GM18526 (cell line): Measurements from ENCODE around the gene RAVER2.

ENCODE experiments used
- POLR2A ChIP-seq: IDR thresholded peaks from 3 replicates; pipeline ENCODE4 v1.6.1; 2011; ENCODE audit not compliant: insufficient read length; ENCODE audit errors: extremely low read depth

Gene RAVER2

DNA sequence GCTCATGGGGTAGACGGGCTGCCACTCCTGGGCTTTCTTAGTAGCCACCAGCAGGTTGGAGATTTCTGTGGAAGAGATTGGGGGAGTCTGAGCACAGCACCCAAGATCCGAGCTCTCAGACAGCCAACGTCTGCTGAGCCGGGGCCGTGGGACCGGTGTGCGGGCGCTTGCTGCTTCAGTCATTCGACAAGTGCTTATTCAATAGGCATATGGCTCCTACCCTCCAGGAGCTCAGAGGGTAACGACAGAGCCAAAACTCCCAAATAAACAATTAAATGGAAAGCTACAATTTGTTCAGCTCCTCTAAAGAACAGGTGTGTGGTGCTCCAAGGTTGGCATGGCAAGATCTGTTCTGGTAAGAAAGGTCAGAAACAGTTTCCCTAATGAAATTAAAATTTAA, 106.0 kb downstream of the RAVER2 start:
- no peak for TF ChIP-seq POLR2A

- no peak for TF ChIP-seq POLR2A
Observed at GRCh38 chr1:64851664-64852063, 106.8 kb downstream of the RAVER2 start.

- TF ChIP-seq POLR2A: no peak
Observed at GRCh38 chr1:64854674-64855073, 109.8 kb downstream of the RAVER2 start.

GRCh38 chr1:64855557-64855956, 110.7 kb downstream of the RAVER2 start:
- no peak for TF ChIP-seq POLR2A

DNA sequence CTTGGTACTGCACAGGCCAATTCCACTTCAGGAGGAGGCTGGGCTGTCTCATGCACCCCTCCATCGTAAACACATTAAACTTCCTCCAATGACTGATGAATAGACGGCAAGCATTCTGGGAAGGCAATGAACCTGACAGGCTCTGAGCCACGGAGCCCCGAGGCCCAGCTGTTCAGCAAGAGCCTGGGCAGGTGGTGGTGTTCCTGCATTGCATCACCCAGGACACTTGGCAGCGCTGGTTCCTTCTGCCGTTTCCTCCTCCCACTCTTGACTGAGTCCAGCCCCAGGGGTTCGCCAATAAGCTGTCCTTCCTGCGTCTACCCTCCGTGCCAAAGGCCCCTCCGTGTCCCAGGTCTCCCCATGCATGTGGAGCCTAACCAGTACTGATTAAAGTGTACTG, 111.7 kb downstream of the RAVER2 start:
- TF ChIP-seq POLR2A: no peak

GRCh38 chr1:64857347-64857746, 112.5 kb downstream of the RAVER2 start:
- TF ChIP-seq POLR2A: no peak

DNA sequence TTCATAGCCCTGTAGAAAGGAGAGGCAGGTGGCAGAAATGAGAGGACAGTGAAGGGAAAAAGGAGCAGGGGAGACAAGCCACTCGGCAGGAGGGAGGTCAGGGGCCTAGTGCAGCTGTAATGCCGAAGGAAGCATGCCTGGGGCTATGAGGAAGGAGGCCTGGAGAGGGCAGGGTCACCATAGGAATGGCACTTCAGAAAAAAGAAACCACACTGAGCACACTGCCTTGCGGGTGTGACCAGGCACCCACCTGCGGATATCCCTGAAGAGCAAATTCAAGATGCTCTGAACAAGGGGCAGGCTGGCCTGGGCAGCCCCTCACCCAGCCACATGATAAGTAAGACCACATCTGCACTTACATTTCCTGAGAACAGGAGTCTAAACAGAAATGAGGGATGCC, 116.7 kb downstream of the RAVER2 start:
- TF ChIP-seq POLR2A: no peak

- no peak for TF ChIP-seq POLR2A
Observed at GRCh38 chr1:64864018-64864940, 119.4 kb downstream of the RAVER2 start.

DNA sequence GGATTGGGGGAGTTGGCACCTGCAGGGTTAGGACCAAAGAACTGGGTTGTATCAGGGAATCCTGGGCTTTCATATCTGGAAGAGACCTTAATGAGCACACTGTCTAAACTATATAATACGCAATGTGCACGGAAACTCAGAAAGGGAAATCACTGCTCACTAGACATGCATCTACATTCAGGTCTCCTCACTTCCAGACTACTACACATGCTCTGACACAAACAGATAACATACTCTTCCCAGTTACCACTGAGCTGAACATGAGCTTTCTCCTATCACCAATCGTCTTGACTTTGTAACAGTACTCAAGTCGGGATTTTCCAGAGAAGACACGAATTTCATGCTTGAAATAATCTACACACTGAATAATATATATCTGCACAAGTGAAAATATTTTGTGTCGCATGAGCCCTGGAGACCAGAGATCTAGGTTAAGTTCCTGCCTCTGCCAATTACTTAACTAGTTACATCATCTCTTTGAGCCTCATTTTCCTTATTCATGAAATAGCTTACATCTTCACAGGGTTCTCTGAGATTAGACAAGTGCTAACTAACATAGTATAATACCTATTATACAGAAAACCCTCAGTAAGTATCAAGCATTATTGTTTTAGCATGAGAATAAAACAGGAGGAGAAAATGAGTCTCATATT, 120.4 kb downstream of the RAVER2 start:
- no peak for TF ChIP-seq POLR2A

DNA sequence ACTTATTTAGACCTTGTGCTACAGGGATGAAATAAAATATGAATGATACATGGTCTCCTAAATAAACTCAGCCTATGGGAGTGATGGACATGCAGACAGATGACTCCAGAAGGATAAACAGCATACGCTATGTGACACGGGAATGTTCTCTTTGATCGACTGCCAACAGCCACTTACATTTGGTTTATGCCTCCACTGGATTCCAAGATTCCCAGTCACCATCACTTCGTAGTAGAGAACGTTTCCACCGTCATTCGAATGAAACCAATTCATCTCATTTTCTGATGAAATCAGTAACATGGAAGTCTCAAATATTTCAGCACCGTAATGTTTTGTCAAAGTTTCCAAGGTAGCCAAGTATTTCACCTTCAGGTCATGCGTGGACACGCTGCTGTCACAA, 121.8 kb downstream of the RAVER2 start:
- no peak for TF ChIP-seq POLR2A

- no peak for TF ChIP-seq POLR2A
Observed at GRCh38 chr1:64867266-64867665, 122.4 kb downstream of the RAVER2 start.

DNA sequence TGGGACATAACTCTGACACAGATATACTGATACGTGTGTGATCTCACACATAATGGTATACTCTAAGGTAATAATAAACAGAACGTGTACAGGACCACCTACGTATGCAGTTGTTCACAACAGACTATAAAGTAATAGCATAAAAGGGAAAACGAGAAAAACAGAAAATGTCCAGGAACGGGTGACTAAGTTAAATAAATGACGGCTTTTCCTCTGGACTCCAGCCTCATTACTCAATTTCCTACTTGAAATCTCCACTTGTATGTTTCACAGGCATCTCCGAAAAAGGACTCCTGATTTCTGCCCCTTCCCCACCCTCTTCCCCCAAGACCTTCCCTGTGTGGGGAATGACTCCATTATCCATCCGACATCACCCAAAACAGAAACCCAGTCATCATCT, 126.4 kb downstream of the RAVER2 start:
- TF ChIP-seq POLR2A: no peak

- no peak for TF ChIP-seq POLR2A
Observed at GRCh38 chr1:64872067-64872466, 127.2 kb downstream of the RAVER2 start.

GRCh38 chr1:64873576-64873975, 128.7 kb downstream of the RAVER2 start:
- TF ChIP-seq POLR2A: no peak

GRCh38 chr1:64874666-64875065, 129.8 kb downstream of the RAVER2 start:
- no peak for TF ChIP-seq POLR2A

DNA sequence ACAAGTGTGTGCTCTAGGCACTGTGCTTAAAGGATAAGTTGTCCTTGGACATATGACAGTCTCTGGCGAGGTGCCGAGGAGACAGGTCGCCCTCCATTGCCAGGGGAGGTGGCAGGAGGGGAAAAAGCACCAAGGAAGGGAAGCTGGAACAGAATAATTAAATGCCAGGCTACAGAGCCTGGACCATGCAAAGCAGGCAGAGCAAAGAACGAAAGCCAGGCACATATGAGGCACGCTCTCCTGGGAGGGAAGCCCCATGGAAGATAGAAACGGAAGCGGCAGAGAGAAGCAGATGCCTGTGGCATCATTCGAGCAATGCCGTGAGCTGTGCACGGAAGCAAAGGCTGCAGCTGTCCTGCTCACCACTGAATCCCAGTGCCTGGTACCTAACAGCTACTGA, 130.2 kb downstream of the RAVER2 start:
- no peak for TF ChIP-seq POLR2A

DNA sequence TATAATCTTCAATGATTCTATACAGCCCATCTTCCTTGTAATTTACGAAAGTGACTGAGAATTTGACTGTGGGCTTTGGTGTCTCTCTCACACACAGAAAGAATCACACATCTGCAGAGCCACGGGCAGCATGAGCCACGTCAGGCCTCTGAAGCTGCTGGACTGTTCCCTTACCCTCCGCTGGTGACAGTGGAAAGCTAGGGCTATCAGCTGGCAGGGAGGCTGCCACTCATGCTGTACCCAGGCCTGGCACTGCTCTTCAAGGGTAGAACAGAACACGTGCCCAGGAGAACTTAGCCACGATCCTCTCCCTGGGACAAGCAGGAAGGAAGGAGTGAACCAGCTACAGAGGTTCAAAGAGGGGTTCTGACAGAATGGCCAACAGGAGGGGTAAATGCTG, 130.7 kb downstream of the RAVER2 start:
- TF ChIP-seq POLR2A: no peak

GRCh38 chr1:64877151-64877550, 132.3 kb downstream of the RAVER2 start:
- no peak for TF ChIP-seq POLR2A
